ENCODE measurements around the gene MVK.

The MVK gene

GRCh38 chr12:109637996-109638395 is 64.4 kb downstream of the MVK start:
- no peak for DNase-seq

GRCh38 chr12:109638735-109639134 is 65.1 kb downstream of the MVK start:
- DNase-seq = no peak

GRCh38 chr12:109639151-109639872 is 65.7 kb downstream of the MVK start:
- DNase-seq = no peak

GRCh38 chr12:109640961-109641360 is 67.4 kb downstream of the MVK start:
- DNase-seq = no peak

- DNase-seq = no peak
Observed at GRCh38 chr12:109641422-109641821, 67.8 kb downstream of the MVK start.

- no peak for DNase-seq
Observed at GRCh38 chr12:109642506-109643132, 69.0 kb downstream of the MVK start.

- DNase-seq = no peak
Observed at GRCh38 chr12:109645194-109645593, 71.6 kb downstream of the MVK start.

- no peak for DNase-seq
Observed at GRCh38 chr12:109645708-109646107, 72.1 kb downstream of the MVK start.
